Rectal smooth muscle tissue (tissue), 1 donor: ENCODE data around the gene CDC14B.
A peak's percentile ranks its signal among the peaks of the same experiment; 100 is the strongest.

Experiments used
- H3K27ac ChIP-seq: one replicate; pipeline ENCODE4 v1.7.0; 2013; ENCODE audit warnings: low read depth, low read length, inconsistent platforms
- H3K27me3 ChIP-seq: one replicate; pipeline ENCODE4 v1.7.0; 2013; ENCODE audit warnings: low read length; ENCODE audit not compliant: control insufficient read depth, insufficient read depth
- H3K36me3 ChIP-seq: one replicate; pipeline ENCODE4 v1.7.0; 2013; ENCODE audit warnings: low read length; ENCODE audit not compliant: control insufficient read depth, insufficient read depth
- H3K4me1 ChIP-seq: one replicate; pipeline ENCODE4 v1.7.0; 2013; ENCODE audit warnings: low read length; ENCODE audit not compliant: control insufficient read depth, insufficient read depth
- H3K4me3 ChIP-seq: one replicate; pipeline ENCODE4 v1.7.0; 2013; ENCODE audit warnings: low read length
- H3K9ac ChIP-seq: one replicate; pipeline ENCODE4 v1.7.0; 2013; ENCODE audit warnings: low read length

Gene CDC14B

GRCh38 chr9:96566498-96567202, 53.0 kb downstream of the CDC14B start:
- Histone ChIP-seq H3K4me1 (peaks cover 3% of the 10 kb centered on the region), H3K36me3 (peaks cover 2% of the 10 kb centered on the region), H3K9ac (peak overlapping the region; percentile 67), H3K27me3 (no peaks in the 10 kb centered on the region), H3K4me3 (peak overlapping the region; percentile 71), H3K27ac (peak overlapping the region; percentile 63)

DNA sequence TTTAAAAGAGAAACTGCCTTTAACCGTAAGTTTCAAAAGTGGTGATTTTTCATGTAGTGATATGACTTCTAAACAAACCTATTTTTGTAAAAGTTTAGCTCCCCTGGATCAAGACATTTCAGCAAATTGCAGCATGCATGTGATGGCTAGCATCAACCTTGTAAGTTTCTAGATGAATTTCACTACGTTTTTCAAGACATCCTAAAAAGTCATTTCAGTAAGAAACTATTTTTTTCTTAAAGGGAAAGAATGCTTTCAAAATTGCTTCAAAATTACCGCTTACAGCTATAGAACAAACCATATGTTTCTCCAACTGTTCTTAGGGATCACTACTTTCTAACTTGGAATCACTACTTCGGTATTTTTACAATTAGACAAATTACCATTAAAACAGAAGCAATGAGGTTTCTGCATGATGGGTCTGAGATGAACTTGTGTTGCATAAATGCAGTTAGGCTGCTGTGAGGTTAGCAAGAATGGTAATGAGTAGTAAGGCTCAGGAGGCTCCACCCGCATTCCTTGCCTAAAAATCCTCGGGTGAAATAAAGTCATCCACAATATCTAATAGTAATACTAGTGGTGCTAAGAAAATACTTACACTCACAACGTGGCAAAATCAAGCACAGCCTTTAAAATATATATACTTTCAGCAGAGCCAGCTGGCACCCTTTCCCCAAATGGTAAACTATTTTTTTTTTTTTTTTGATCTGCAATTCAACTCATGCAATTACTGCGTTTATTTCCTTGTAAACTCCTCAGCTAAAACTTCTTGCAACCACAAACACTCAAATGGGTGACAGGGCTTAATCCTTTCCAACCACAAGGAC, 53.8 kb downstream of the CDC14B start:
- H3K36me3 ChIP-seq: peaks cover 2% of the 10 kb centered on the region
- peak overlapping the region; percentile 62 for H3K9ac ChIP-seq
- H3K27ac ChIP-seq: peak overlapping the region; percentile 63
- H3K27me3 ChIP-seq: no peaks in the 10 kb centered on the region
- H3K4me1 ChIP-seq: peaks cover 3% of the 10 kb centered on the region
- peak overlapping the region; percentile 71 for H3K4me3 ChIP-seq

GRCh38 chr9:96564217-96564616, 55.4 kb downstream of the CDC14B start:
- no peak overlapping the region for H3K4me3 ChIP-seq
- H3K36me3 ChIP-seq: peaks cover 2% of the 10 kb centered on the region
- no peaks in the 10 kb centered on the region for H3K27me3 ChIP-seq
- H3K4me1 ChIP-seq: peaks cover 3% of the 10 kb centered on the region
- H3K27ac ChIP-seq: peak overlapping the region; percentile 24
- H3K9ac ChIP-seq: no peak overlapping the region

DNA sequence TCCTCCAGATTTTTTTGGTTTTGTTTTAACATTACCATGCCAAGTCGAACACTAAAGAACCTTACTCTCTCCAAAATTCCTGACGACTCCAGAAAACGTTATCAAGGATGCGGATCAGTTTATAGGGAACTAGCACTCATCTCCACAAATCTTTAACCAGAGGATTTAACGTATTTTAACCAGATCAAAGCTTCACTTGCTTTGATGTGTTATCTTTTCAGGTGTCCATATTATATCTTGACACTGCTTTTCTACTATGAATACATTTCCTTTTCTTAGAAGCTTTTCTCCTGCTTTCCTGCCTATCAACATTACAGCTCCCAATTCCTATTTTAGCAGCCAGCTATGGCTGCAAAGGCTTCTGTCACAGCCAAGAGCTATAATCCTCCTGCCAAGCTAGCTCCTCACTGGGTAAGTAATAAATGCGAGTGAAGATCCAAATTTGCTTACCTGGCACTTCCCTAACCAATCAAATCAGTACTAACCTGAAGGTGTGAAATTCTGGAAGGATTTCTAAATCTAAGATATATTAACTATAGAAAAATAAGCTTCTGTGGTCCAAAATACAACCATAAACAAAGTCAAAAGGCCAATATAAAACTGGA, 60.2 kb downstream of the CDC14B start:
- Histone ChIP-seq H3K4me3 (no peak overlapping the region), H3K27ac (no peak overlapping the region), H3K4me1 (no peaks in the 10 kb centered on the region), H3K9ac (no peak overlapping the region), H3K36me3 (peaks cover 2% of the 10 kb centered on the region), H3K27me3 (no peaks in the 10 kb centered on the region)

GRCh38 chr9:96557921-96558320, 61.7 kb downstream of the CDC14B start:
- H3K4me3 ChIP-seq: no peak overlapping the region
- H3K27me3 ChIP-seq: no peaks in the 10 kb centered on the region
- no peaks in the 10 kb centered on the region for H3K4me1 ChIP-seq
- peaks cover 2% of the 10 kb centered on the region for H3K36me3 ChIP-seq
- no peak overlapping the region for H3K9ac ChIP-seq
- no peak overlapping the region for H3K27ac ChIP-seq

DNA sequence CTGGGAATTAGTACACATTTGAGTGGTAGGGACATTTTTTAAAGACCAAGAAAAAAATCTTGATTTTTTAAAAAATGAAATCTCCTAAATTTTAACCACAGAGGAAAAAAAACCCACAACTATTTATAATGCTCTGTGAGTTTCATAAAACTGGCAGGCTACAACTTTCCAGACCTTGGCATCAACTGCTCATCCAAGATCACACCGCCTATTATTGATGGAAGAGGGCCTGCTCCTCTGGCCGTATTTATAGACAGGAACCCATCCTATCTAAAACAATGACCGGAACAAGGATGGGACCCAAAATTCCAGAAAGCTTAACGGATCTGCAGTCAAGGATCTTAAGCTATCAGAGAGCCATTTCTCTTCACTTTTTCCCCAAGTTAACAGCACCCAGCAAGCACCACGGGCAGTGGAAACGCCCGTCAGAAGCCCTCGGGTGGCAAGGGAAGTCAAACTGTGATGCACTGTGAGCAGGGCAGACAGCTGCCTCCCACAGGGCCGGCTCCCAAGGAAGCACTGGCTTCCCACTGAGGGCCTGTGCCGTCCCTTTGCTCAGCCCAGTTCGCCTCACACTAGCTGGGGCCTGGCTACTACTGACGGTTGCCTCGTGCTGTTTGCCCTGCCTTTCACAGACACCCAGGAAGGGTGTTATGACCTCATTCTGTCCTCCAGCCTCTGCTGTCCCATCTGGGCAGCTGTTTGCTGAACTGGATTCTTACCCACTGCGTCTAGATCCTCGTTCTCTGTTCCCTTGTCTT, 62.8 kb downstream of the CDC14B start:
- no peaks in the 10 kb centered on the region for H3K4me1 ChIP-seq
- no peak overlapping the region for H3K27ac ChIP-seq
- no peak overlapping the region for H3K9ac ChIP-seq
- peaks cover under 1% of the 10 kb centered on the region for H3K36me3 ChIP-seq
- H3K4me3 ChIP-seq: no peak overlapping the region
- H3K27me3 ChIP-seq: no peaks in the 10 kb centered on the region

DNA sequence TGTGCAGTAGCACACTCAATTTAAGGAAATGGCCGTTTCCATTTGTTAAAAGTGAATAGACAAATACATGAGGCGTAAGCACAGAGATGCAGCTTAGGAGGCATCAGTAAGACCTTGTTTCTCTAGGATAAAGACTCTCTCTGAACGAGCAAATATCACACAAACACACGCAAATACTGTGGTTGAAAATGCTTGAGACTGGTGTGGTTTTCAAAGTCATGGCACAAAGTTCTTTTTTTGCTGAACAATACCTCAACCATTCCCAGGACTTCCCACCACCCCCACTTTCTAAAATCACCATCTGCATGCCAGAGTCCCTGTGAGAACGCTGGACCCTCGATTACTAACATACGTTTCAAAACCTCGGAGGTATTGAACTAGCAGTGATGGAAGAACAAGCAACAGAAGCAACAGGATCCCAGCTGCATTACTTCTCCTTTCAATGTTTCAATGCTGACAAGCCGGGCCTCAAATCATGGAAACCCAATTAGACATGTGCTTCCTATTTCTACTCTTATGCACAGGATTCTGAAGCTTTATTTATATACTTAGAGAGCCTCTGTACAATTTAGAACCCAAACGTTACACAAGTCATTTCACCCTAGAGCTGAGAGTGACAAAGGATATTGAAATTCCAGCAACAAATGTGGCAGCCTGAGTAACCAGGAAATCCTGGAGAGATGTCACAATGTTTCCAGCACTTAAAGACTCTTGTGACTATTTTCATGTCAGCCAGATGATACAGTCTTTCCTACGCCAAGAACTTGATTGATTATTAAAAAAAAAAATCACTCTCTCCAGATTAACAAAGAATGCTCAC, 63.9 kb downstream of the CDC14B start:
- no peak overlapping the region for H3K9ac ChIP-seq
- H3K27me3 ChIP-seq: no peaks in the 10 kb centered on the region
- H3K27ac ChIP-seq: no peak overlapping the region
- H3K36me3 ChIP-seq: no peaks in the 10 kb centered on the region
- H3K4me1 ChIP-seq: no peaks in the 10 kb centered on the region
- no peak overlapping the region for H3K4me3 ChIP-seq

- Histone ChIP-seq H3K9ac (no peak overlapping the region), H3K27me3 (no peaks in the 10 kb centered on the region), H3K27ac (no peak overlapping the region), H3K4me1 (no peaks in the 10 kb centered on the region), H3K36me3 (no peaks in the 10 kb centered on the region), H3K4me3 (no peak overlapping the region)
Observed at GRCh38 chr9:96554801-96555566, 64.7 kb downstream of the CDC14B start.

DNA sequence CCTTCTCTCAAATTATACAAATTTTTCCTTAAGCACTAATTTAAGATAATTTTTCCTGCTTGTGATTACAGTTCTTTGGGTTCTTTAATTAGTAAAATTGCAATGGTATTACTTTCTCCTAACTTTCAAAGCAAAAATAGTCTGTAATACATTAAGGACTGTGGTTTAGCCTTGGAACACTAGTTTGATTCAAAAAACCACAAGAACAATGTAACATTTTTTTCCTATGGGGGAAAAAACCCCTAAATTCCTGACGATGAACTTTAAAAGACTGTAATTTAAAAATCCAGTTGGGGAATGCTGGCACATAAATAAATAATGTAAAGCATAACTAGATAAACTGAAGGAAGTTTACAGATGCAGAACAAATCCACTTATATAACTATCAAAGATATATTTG, 65.3 kb downstream of the CDC14B start:
- Histone ChIP-seq H3K36me3 (no peaks in the 10 kb centered on the region), H3K9ac (no peak overlapping the region), H3K27me3 (no peaks in the 10 kb centered on the region), H3K4me1 (no peaks in the 10 kb centered on the region), H3K27ac (no peak overlapping the region), H3K4me3 (no peak overlapping the region)

DNA sequence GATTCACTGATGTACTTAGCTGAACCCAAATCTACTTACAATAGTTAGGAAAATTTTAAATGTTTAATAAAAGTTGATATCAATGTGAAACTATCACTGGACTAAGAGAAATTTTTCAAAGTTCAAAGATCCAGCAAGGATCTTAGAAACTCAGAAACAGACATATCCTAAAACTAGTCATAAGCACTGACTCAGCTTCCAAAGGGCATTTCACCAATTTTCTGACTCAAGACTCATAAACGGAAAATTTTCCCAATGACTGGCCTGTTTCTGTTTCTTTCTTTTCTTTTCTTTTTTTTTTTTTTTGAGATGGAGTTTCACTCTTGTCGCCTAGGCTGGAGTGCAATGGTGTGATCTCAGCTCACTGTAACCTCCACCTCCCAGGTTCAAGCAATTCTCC, 66.6 kb downstream of the CDC14B start:
- Histone ChIP-seq H3K4me1 (no peaks in the 10 kb centered on the region), H3K4me3 (no peak overlapping the region), H3K27ac (no peak overlapping the region), H3K36me3 (no peaks in the 10 kb centered on the region), H3K9ac (no peak overlapping the region), H3K27me3 (no peaks in the 10 kb centered on the region)

GRCh38 chr9:96551403-96551802, 68.2 kb downstream of the CDC14B start:
- no peak overlapping the region for H3K27ac ChIP-seq

More at GRCh38 chr9:96551403-96551802, 68.2 kb downstream of the CDC14B start:
- H3K27me3 ChIP-seq: no peaks in the 10 kb centered on the region
- no peak overlapping the region for H3K4me3 ChIP-seq
- H3K9ac ChIP-seq: no peak overlapping the region
- H3K4me1 ChIP-seq: no peaks in the 10 kb centered on the region
- H3K36me3 ChIP-seq: no peaks in the 10 kb centered on the region
